Natural killer cell (primary cell): ENCODE results near the gene SMIM33. TPM values are rescaled to one million over a fixed set of nuclear protein-coding genes. Genes with fewer than 3 reads are reported as not detected.

Experiments used
- ATAC-seq, 3 donors: fragments of 150-1000 bp in 2 of 3; fragments of 200-7000 bp in 1 of 3; cut with Tn5 transposase; 1 replicate in 1 of 3; 2 replicates in 2 of 3; pipeline ENCODE4 v1.10.0; 2021; ENCODE audit warnings: mild to moderate bottlenecking in 2 of 3, moderate library complexity in 2 of 3
- DNase-seq, 2 donors: peaks; one replicate each; pipeline versions ENCODE4 v3.0.0 to v3.0.0-alpha.2; 2013 to 2021; ENCODE audit warnings: mixed read lengths in 1 of 2
- H3K27ac ChIP-seq: one replicate; pipeline ENCODE4 v1.5.1; 2013; ENCODE audit warnings: mild to moderate bottlenecking, low read length
- H3K27me3 ChIP-seq: one replicate; pipeline ENCODE4 v1.6.1; 2013; ENCODE audit warnings: low read length; ENCODE audit not compliant: control insufficient read depth, insufficient read depth
- H3K36me3 ChIP-seq: one replicate; pipeline ENCODE4 v1.6.1; 2013; ENCODE audit warnings: low read length; ENCODE audit not compliant: control insufficient read depth, insufficient read depth
- H3K4me1 ChIP-seq: one replicate; pipeline ENCODE4 v1.6.1; 2013; ENCODE audit warnings: low read length; ENCODE audit not compliant: control insufficient read depth, insufficient read depth
- H3K4me3 ChIP-seq: one replicate; pipeline ENCODE4 v1.5.1; 2013; ENCODE audit warnings: low read length
- H3K9me3 ChIP-seq: one replicate; pipeline ENCODE4 v1.6.1; 2013; ENCODE audit warnings: low read length; ENCODE audit not compliant: control insufficient read depth, insufficient read depth
- H3K27ac Mint-ChIP-seq, 2 donors: one replicate each; pipeline ENCODE4 v1.8.0; 2022; ENCODE audit warnings: mild to moderate bottlenecking in 2 of 2, mixed read lengths in 2 of 2, moderate library complexity in 1 of 2
- H3K27me3 Mint-ChIP-seq, 2 donors: one replicate each; pipeline ENCODE4 v1.8.0; 2022; ENCODE audit warnings: low read depth in 2 of 2, mixed read lengths in 2 of 2
- H3K36me3 Mint-ChIP-seq: one replicate; pipeline ENCODE4 v1.8.0; 2022; ENCODE audit warnings: mixed read lengths
- H3K4me1 Mint-ChIP-seq, 2 donors: one replicate each; pipeline ENCODE4 v1.8.0; 2022; ENCODE audit warnings: mixed read lengths in 2 of 2
- H3K4me3 Mint-ChIP-seq: one replicate; pipeline ENCODE4 v1.8.0; 2022; ENCODE audit warnings: mild to moderate bottlenecking, moderate library complexity, mixed read lengths
- H3K9me3 Mint-ChIP-seq, 2 donors: one replicate each; pipeline ENCODE4 v1.8.0; 2022; ENCODE audit warnings: mixed read lengths in 2 of 2
- WGBS: methylation state at CpG from one replicate; pipeline ENCODE4 v1.1.7; 2013; ENCODE audit warnings: missing lambda C conversion rate; ENCODE audit not compliant: insufficient coverage; 5-methylcytosine and 5-hydroxymethylcytosine counted together
- intact Hi-C: fragments of 100-400 bp; cut with micrococcal nuclease; formaldehyde crosslinking; loops from one replicate; pipeline ENCODE4 v1.14.2; 2022
- total RNA-seq, 4 donors: library from RNA; stranded (reverse); fragments of 120-200 nt in 1 of 4; gene quantifications; one replicate each; pipeline versions ENCODE4 v1.2.3 to v1.2.4, GENCODE V29; 2013 to 2022
- TF ChIP-seq, protein P1 (sequence below): fragments of 200-600 bp; IDR thresholded peaks from one replicate; pipeline ENCODE4 v1.8.0; 2022; ENCODE audit warnings: antibody characterized with exemption

The SMIM33 gene
- total RNA-seq, 3 donors from 2014 or later (not counting 1 experiment from before 2014, with no cell fraction given): not detected

DNA sequence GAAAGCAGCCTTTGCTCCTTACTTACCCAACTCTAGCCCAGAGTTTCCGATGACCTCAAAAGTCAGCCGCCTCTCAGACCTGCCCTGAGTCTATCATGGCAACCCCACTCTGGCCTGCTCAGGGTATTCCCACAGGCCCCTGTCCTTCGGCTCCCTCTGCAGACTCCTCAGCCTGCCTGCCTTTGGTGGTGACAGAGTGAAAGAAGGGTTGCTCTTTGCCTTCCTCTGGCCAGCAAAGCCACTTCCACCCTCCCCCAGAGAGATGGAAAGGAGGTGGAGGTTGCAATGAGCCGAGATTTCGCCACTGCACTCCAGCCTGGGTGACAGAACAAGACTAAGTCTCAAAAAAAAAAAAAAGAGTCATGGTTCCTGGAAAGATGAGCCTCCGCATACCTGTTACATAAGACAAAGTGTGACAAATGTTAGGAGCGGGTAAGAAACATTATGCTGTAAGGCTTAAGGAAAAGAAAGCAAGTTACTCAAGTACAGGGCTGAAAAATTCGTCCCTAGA is 2.3 kb upstream of the SMIM33 start:
- peaks cover 52% of the 10 kb centered on the region for H3K4me1 ChIP-seq
- H3K27me3 Mint-ChIP-seq: no peaks in the 10 kb centered on the region
- no peaks in the 10 kb centered on the region for H3K36me3 ChIP-seq
- no peaks in the 10 kb centered on the region for H3K36me3 Mint-ChIP-seq
- 76% methylated on average over 7 of the region's 8 CpGs for WGBS
- intact Hi-C loops: no loop called here
- ATAC-seq (peak in 2 of 3 donors; percentile 30 to 40), DNase-seq (no peak)
- H3K27me3 ChIP-seq: no peaks in the 10 kb centered on the region
- H3K27ac Mint-ChIP-seq: peak overlapping the region; percentile 25 to 29
- TF ChIP-seq, protein P1, sequence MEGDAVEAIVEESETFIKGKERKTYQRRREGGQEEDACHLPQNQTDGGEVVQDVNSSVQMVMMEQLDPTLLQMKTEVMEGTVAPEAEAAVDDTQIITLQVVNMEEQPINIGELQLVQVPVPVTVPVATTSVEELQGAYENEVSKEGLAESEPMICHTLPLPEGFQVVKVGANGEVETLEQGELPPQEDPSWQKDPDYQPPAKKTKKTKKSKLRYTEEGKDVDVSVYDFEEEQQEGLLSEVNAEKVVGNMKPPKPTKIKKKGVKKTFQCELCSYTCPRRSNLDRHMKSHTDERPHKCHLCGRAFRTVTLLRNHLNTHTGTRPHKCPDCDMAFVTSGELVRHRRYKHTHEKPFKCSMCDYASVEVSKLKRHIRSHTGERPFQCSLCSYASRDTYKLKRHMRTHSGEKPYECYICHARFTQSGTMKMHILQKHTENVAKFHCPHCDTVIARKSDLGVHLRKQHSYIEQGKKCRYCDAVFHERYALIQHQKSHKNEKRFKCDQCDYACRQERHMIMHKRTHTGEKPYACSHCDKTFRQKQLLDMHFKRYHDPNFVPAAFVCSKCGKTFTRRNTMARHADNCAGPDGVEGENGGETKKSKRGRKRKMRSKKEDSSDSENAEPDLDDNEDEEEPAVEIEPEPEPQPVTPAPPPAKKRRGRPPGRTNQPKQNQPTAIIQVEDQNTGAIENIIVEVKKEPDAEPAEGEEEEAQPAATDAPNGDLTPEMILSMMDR: no peak
- H3K27ac ChIP-seq: no peak overlapping the region
- H3K4me3 ChIP-seq: no peak overlapping the region
- H3K9me3 Mint-ChIP-seq: no peaks in the 10 kb centered on the region
- H3K9me3 ChIP-seq: no peaks in the 10 kb centered on the region
- peak overlapping the region; percentile 68 for H3K4me3 Mint-ChIP-seq
- peaks cover 42 to 54% of the 10 kb centered on the region in 2 donors for H3K4me1 Mint-ChIP-seq

DNA sequence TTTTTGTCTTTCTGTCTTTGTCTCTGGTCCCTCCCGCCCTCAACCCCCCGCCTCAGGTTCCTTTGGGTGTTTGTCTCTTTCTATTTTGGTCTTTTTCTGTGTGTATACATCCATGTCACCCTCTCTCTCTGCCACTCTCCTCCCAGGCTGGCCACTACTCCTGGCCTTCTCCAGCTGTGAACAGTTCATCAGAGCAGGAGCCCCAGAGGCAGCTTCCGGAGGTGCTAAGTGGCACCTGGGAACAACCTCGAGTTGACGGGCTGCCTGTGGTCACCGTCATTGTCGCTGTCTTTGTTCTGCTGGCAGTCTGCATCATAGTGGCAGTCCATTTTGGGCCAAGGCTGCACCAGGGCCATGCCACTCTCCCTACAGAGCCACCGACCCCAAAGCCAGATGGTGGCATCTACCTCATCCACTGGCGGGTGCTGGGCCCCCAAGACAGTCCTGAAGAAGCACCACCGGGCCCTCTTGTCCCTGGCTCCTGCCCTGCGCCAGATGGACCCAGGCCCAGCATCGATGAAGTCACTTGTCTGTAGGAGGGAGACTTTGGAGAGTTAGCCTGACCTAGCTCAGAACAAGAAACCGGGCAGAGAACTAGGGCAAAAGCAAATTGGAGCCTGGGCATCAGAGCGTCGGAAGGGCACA is 1.7 kb downstream of the SMIM33 start:
- Mint-ChIP-seq H3K36me3 (no peaks in the 10 kb centered on the region), H3K9me3 (no peaks in the 10 kb centered on the region), H3K27ac (peak overlapping the region; percentile 34 to 37), H3K4me1 (peaks cover 67 to 81% of the 10 kb centered on the region in 2 donors), H3K27me3 (no peaks in the 10 kb centered on the region), H3K4me3 (peak overlapping the region; percentile 67)
- WGBS: 77% methylated on average over 14 of the region's 15 CpGs
- intact Hi-C loops: no loop called here
- peak in 1 of 2 donors; percentile 48 for DNase-seq
- Histone ChIP-seq H3K9me3 (no peaks in the 10 kb centered on the region), H3K4me3 (no peak overlapping the region), H3K36me3 (peaks cover 11% of the 10 kb centered on the region), H3K27ac (no peak overlapping the region), H3K4me1 (peaks cover 88% of the 10 kb centered on the region), H3K27me3 (no peaks in the 10 kb centered on the region)
- TF ChIP-seq, protein P1: no peak
- ATAC-seq: peak in 2 of 3 donors; percentile 20 to 23

DNA sequence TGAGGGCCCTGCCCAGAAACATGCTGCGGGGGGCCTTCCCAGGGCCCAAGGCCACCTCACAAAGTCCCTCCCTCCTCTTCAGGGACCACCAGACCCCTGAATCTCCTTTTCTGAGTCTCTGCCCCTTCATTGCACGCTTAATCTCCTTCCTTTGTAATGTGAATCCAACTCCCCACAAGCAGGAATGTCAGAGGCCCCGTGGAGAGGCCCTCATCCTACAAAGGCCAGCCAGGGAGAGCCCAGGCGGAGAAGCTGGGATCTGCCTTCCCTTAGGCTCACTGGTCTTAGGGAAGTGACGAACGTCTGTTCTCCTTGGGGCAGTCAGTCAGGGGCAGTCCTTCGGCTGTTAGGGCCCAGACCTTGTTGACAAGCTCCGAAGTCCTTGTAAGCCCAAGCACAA is 2.3 kb downstream of the SMIM33 start:
- H3K36me3 ChIP-seq: peaks cover 16% of the 10 kb centered on the region
- no peaks in the 10 kb centered on the region for H3K27me3 Mint-ChIP-seq
- H3K27me3 ChIP-seq: no peaks in the 10 kb centered on the region
- H3K36me3 Mint-ChIP-seq: no peaks in the 10 kb centered on the region
- H3K4me3 Mint-ChIP-seq: peak overlapping the region; percentile 52
- H3K4me1 ChIP-seq: peaks cover 91% of the 10 kb centered on the region
- H3K9me3 ChIP-seq: no peaks in the 10 kb centered on the region
- H3K9me3 Mint-ChIP-seq: no peaks in the 10 kb centered on the region
- intact Hi-C loops: no loop called here
- TF ChIP-seq, protein P1: no peak
- H3K4me3 ChIP-seq: no peak overlapping the region
- WGBS: 93% methylated on average over 8 of the region's 8 CpGs
- H3K4me1 Mint-ChIP-seq: peaks cover 67 to 83% of the 10 kb centered on the region in 2 donors
- no peak overlapping the region for H3K27ac ChIP-seq
- ATAC-seq: no peak
- no peak overlapping the region for H3K27ac Mint-ChIP-seq
- DNase-seq: no peak
